NT2/D1 (cell line): ENCODE data around the gene MUC5B.

Experiments
- DNase-seq: peaks from one replicate; pipeline ENCODE4 v3.0.0-alpha.2; 2011; ENCODE audit warnings: low read depth, low spot score
- H3K27me3 ChIP-seq: 2 replicates; pipeline ENCODE4 v1.6.0; 2011; ENCODE audit warnings: mild to moderate bottlenecking; ENCODE audit not compliant: insufficient read length, insufficient read depth
- H3K36me3 ChIP-seq: 2 replicates; pipeline ENCODE4 v1.6.1; 2011; ENCODE audit warnings: mild to moderate bottlenecking, low read length, mixed read lengths; ENCODE audit not compliant: insufficient read depth, insufficient read length
- H3K4me1 ChIP-seq: 2 replicates; pipeline ENCODE4 v1.5.1; 2011; ENCODE audit not compliant: insufficient read depth, insufficient read length
- H3K4me3 ChIP-seq: 2 replicates; pipeline ENCODE4 v1.5.1; 2011; ENCODE audit warnings: low read depth; ENCODE audit not compliant: insufficient read length
- H3K9ac ChIP-seq: 2 replicates; pipeline ENCODE4 v1.6.0; 2011; ENCODE audit warnings: low read depth; ENCODE audit not compliant: insufficient read length
- H3K9me3 ChIP-seq: 2 replicates; pipeline ENCODE4 v1.5.1; 2011; ENCODE audit warnings: mild to moderate bottlenecking, low read length; ENCODE audit not compliant: insufficient read depth
- SUZ12 ChIP-seq: IDR thresholded peaks from 2 replicates; pipeline ENCODE4 v1.6.1; 2011; ENCODE audit not compliant: insufficient read length, insufficient read depth; ENCODE audit errors: extremely low read depth
- YY1 ChIP-seq: IDR thresholded peaks from 2 replicates; pipeline ENCODE4 v1.6.1; 2011; ENCODE audit not compliant: insufficient read length, insufficient read depth
- ZNF274 ChIP-seq: IDR thresholded peaks from 2 replicates; pipeline ENCODE4 v1.6.1; 2011; ENCODE audit warnings: mild to moderate bottlenecking, low read depth, low read length

Gene MUC5B

GRCh38 chr11:1235306-1235900 is 12.5 kb downstream of the MUC5B start:
- DNase-seq: no peak
- Histone ChIP-seq H3K9me3 (no peaks in the 10 kb centered on the region), H3K4me3 (no peak overlapping the region), H3K27me3 (peaks cover 2% of the 10 kb centered on the region), H3K4me1 (peaks cover 13% of the 10 kb centered on the region), H3K36me3 (no peaks in the 10 kb centered on the region), H3K9ac (no peak overlapping the region)
- no peak for TF ChIP-seq ZNF274
- TF ChIP-seq YY1: no peak
- TF ChIP-seq SUZ12: no peak

- DNase-seq: no peak
- no peak for TF ChIP-seq YY1
- TF ChIP-seq ZNF274: no peak
- no peak for TF ChIP-seq SUZ12
Measured at GRCh38 chr11:1235901-1236315, 13.0 kb downstream of the MUC5B start.

GRCh38 chr11:1236316-1237127 is 13.7 kb downstream of the MUC5B start:
- DNase-seq: no peak
- no peaks in the 10 kb centered on the region for H3K36me3 ChIP-seq
- peaks cover 13% of the 10 kb centered on the region for H3K4me1 ChIP-seq
- TF ChIP-seq SUZ12 (no peak), YY1 (no peak), ZNF274 (no peak)
- no peak overlapping the region for H3K9ac ChIP-seq
- no peaks in the 10 kb centered on the region for H3K9me3 ChIP-seq
- H3K4me3 ChIP-seq: no peak overlapping the region
- H3K27me3 ChIP-seq: peaks cover 2% of the 10 kb centered on the region

More at GRCh38 chr11:1235901-1236315, 13.0 kb downstream of the MUC5B start:
- H3K9ac ChIP-seq: no peak overlapping the region
- no peaks in the 10 kb centered on the region for H3K9me3 ChIP-seq
- H3K36me3 ChIP-seq: no peaks in the 10 kb centered on the region
- no peak overlapping the region for H3K4me3 ChIP-seq
- H3K27me3 ChIP-seq: peaks cover 2% of the 10 kb centered on the region
- peaks cover 13% of the 10 kb centered on the region for H3K4me1 ChIP-seq

- no peak for TF ChIP-seq SUZ12
- TF ChIP-seq YY1: no peak
- TF ChIP-seq ZNF274: no peak
- H3K4me3 ChIP-seq: no peak overlapping the region
- no peaks in the 10 kb centered on the region for H3K9me3 ChIP-seq
- no peaks in the 10 kb centered on the region for H3K36me3 ChIP-seq
- H3K9ac ChIP-seq: no peak overlapping the region
- H3K27me3 ChIP-seq: peaks cover 2% of the 10 kb centered on the region
- DNase-seq: no peak
- peaks cover 13% of the 10 kb centered on the region for H3K4me1 ChIP-seq
Measured at GRCh38 chr11:1237128-1237580, 14.3 kb downstream of the MUC5B start.

DNA sequence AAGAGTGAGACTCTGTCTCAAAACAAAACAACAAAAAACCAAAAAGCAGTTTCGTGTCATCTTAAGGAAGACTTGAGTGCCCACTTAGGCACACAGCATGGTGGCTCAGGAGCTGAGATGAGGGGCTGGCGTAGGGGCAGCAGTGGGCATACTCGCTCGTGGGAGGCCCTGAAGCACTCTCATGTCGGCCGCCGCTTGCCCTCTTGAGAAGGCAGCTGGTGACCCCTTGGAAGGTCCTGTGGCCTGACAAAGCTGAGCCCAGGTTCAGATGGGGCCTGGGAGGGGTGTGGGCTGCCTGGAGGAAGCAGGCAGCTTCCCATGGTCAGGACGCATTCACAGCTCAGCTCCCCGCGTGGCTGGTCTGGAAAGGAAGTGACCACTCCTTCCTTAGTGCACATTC is 15.0 kb downstream of the MUC5B start:
- H3K4me3 ChIP-seq: no peak overlapping the region
- peaks cover 13% of the 10 kb centered on the region for H3K4me1 ChIP-seq
- peaks cover 2% of the 10 kb centered on the region for H3K27me3 ChIP-seq
- TF ChIP-seq YY1 (no peak), ZNF274 (no peak), SUZ12 (no peak)
- DNase-seq: no peak
- no peak overlapping the region for H3K9ac ChIP-seq
- no peaks in the 10 kb centered on the region for H3K36me3 ChIP-seq
- no peaks in the 10 kb centered on the region for H3K9me3 ChIP-seq

GRCh38 chr11:1238767-1239595 is 16.1 kb downstream of the MUC5B start:
- Histone ChIP-seq H3K4me1 (peaks cover 11% of the 10 kb centered on the region), H3K9ac (no peak overlapping the region), H3K9me3 (no peaks in the 10 kb centered on the region), H3K36me3 (no peaks in the 10 kb centered on the region), H3K4me3 (no peak overlapping the region), H3K27me3 (peaks cover 2% of the 10 kb centered on the region)
- DNase-seq: peak; percentile 40
- TF ChIP-seq ZNF274 (no peak), SUZ12 (no peak), YY1 (no peak)
